Amygdala (tissue), 56 donors: ENCODE results near the gene RBPMS2.

Source experiments
- DNase-seq, 56 donors: peaks; one replicate each; lab custom pipeline; 2025; lab: John Stamatoyannopoulos, UW

The RBPMS2 gene

GRCh38 chr15:64732156-64732860 lies 43.1 kb downstream of the RBPMS2 start:
- DNase-seq = no peak

DNA sequence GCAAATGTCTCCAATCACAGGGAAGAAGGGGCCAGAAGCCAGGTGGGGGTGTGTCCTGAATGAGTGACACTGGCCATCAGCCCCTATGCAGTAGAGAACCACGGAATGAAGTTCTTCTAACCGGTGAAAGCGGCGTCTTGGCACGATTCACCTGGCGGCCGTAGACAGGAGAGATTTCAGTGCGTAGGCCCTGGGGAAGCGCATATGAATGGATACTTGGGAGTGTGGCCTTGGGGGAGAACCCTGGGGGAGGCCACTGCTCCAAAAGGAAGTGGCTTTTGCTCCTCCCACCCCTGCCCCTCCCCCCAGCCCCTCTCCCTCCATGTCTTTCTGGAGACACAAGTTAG lies 43.6 kb downstream of the RBPMS2 start:
- DNase-seq = no peak

- DNase-seq = peak in 51 of 56 donors; percentile 8 to 86 (median 54)
Observed at GRCh38 chr15:64731012-64731804, 44.2 kb downstream of the RBPMS2 start.

DNA sequence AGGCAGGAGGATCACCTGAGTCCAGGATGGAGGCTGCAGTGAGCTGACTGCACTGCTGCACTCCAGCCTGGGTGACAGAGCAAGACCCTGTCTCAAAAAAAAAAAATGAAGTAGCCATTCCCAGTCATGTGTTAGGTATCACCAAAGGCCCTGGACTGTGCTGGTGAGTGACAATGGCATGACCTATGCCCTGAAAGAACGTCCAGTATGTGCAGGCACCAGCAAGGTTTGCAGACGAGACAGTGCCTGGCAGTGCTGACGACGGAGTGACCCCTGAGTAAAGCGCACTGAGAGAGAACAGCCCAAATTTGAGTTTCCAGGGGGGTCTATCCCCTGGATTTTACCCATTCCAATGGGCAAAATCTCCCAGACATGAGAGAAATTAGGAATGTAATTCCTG lies 45.2 kb downstream of the RBPMS2 start:
- DNase-seq = no peak

DNA sequence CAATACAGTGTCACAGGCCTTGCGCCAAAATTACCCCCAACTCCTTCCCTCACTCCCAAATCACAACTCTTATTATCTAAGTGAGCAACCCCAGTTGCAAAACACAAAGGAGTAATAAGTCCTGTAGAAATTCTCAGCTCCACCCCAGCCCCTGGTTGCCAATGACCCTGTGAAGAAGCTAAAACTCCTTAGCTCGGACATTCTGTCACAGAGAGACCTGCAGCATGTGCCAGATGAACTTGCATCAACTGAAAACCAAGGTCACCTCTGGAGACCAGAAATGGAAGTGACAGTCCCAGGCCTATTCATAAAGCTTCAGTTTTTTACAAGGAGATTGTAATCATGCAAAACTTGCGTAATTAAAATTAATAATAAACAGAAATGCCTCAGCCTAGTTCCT lies 55.2 kb downstream of the RBPMS2 start:
- no peak for DNase-seq

- DNase-seq = peak in 2 of 56 donors; percentile 16 to 27
Observed at GRCh38 chr15:64717735-64718495, 57.5 kb downstream of the RBPMS2 start.

DNA sequence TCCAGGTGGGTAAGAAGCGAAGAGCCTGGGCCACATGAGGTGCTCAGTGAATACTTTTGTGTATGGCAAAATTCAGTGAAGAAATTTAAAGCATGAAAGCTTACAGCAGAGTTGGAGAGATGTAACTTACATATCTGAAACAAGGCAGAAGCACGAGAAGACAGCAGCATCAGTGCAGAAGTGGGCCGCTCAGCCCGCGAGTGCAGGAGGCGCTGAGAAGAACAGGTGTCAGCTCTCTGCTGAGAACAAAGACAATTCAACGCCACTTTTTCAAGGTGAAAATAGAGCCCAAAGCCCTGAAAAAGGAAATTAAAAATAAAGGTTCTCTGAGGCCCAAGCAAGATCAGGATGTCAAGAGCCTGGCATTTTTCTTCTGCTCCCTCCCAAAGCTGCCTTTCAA lies 58.3 kb downstream of the RBPMS2 start:
- DNase-seq = no peak

DNA sequence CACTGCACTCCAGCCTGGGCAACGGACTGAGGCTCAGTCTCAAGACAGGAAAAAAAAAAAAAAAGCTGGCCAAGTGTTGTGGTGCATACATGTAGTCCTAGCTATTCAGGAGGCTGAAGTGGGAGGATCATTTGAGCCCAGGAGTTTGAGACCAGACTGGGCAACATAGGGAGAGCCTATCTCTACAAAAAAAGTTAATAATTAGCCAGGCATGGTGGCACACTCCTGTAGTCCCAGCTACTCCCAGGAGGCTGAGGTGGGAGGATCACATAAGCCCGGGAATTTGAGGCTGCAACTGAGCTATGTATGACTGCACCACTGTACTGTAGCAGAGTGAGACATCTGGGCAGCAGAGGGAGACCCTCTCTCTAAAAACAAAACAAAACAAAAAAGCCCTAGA lies 58.9 kb downstream of the RBPMS2 start:
- DNase-seq = no peak

- DNase-seq = no peak
Observed at GRCh38 chr15:64713592-64713991, 61.8 kb downstream of the RBPMS2 start.

DNA sequence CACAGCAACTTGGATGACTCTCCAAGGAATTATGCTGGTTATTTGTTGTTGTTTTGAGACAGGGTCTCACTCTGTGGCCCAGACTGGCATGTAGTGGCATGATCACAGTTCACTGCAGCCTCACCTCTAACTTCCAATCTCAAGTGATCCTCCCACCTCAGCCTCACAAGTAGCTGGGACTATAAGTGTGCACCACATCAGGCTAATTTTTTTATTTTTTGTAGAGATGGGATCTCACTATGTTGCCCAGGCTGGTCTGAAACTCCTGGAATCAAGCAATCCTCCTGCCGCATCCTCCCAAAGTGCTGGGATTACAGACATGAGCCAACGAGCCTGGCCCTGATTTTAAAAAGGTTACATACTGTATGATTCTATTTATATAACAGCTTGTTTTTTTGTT lies 63.0 kb downstream of the RBPMS2 start:
- DNase-seq = no peak

DNA sequence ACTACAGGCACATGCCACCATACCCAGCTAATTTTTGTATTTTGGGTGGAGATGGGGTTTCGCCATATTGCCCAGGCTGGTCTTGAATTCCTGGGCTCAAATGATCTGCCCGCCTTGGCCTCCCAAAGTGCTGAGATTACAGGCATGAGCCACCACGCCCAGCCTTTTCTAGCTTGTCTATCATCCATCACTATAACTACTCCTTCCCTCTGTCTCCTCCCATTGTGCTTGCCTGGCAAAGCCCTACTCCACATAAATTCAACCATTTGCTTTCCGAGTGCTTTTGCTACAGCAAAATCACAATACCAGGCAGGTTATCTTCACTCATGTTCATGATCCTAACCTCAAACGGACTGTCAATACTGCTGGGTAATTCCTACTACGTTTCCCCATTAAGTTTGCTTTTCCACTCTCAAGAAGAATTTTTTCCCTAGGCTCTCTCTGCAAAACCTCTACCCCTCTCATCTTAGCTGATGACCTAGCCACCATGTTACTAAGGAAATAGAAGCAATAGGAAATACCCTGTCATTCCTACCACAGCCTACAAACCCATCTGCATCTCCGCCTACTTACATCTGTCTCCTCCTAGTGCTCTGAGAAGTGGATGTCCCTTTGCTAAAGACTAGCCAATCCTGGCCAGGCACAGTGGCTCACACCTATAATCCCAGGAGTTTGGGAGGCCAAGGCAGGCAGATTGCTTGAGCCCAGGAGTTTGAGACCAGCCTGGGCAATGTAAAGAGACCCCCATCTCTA lies 64.5 kb downstream of the RBPMS2 start:
- peak in 2 of 56 donors; percentile 20 to 26 for DNase-seq

DNA sequence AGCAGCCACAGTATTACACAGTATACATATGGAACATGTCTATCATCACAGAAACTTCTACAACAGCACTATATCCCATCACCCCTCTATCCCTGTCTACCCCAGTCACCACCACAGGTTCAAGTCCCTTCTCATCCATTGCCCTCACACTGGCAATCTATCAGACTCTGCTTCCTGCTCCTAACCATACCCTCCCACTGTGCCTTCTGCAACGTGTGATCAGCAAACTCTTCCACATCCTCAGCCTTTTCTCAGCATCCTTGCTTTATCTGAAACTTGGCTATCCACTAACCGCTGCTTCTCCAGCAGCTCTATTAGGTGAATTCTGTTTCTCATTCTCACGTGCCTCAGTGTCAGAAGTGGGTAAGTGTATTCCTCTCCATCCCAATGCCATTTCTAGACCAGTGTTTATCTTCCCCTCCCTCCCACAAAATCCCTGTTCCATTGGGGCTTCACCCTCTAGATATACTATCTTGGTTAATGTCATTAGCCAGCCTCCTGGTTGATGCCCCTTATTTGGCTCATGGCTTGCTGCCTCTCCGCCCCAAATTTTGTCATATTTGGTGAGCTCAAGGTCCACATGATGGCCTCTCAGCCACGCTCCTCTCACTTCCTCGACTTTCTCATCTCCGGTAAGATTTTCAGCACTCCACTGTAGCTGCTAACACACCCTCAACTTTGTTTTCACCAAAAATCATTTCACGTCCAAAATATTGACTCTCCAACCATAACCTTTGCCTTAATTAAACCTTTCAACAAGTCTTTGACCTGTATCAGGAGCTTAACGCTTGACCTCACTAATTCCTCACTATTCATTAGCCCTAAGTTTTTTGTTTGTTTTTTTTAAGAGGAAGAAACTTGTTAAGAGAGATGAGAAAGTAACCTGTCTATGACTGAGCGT lies 69.1 kb downstream of the RBPMS2 start:
- DNase-seq = no peak

DNA sequence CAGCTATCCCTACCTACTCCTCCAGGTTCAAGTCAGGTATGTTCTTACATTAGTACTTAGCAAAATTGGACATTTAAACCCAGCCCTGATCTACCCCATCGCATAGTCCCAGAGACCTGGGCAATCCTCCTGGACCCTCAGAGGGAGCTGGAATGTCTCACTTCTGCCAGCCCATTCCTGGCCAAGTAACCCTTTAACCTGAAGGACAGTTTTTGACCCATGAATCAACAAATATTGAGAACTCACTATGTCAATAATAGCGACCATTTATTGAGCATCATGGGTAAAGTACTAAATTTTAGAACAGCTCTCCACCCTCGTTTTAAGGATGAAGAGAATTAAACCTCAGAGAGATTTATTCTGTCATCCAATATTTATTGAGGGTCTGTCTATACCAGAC lies 70.4 kb downstream of the RBPMS2 start:
- no peak for DNase-seq

DNA sequence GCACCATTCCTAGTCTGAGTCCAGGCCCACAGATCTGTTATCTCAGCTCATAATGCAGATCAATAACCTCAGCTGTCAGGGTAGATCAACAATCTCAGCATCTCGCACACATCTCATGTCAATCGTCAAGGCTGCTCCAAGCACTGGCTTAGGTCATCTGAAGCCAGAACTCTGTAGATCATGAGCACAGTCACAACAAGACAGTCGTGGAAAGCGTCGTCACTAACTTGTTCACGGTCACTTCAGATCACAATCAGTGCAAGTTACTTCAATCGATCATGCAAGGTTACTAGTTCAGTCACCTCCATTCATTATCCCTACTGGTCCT lies 71.8 kb downstream of the RBPMS2 start:
- no peak for DNase-seq

DNA sequence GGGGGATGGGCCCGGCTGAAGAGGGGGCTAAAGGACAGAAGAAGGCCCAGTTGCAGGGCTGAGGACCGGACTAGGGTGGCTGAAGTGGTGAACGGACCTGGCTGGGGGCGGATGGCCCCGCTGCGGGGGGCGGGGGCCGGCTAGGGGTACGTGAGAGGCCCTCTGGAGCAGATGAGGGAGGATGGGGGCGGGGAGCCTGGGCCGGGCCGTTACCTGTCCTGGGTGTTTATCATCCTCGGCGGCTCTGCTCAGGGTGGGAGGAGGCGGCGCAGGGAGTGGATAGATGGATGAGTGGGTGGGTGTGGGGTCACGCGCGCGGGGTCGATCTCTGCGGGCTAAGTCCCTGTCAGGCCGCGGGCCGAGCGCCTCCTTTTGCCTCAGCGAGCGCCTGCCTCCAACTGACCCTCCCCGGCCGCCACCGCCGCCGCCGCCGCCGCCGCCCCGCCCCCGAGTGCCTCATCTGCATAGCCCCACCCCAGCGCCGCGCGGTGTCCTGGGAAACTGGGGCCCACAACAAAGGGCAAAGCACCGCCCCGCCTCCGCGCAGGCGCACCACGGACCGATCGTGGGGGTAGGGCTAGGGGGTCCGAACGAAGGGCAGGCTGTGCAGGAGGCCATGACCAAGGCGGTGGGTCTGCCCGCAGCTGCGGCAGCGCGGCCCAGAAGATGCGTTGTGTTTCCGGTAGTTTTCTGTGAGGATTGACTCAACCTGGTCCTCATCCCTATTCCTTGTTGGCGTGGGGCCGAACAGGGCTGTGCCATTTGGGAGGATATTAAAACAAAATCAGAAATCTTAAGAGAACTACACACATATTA lies 72.4 kb downstream of the RBPMS2 start:
- DNase-seq = peak; percentile 79 to 99 (median 96)

DNA sequence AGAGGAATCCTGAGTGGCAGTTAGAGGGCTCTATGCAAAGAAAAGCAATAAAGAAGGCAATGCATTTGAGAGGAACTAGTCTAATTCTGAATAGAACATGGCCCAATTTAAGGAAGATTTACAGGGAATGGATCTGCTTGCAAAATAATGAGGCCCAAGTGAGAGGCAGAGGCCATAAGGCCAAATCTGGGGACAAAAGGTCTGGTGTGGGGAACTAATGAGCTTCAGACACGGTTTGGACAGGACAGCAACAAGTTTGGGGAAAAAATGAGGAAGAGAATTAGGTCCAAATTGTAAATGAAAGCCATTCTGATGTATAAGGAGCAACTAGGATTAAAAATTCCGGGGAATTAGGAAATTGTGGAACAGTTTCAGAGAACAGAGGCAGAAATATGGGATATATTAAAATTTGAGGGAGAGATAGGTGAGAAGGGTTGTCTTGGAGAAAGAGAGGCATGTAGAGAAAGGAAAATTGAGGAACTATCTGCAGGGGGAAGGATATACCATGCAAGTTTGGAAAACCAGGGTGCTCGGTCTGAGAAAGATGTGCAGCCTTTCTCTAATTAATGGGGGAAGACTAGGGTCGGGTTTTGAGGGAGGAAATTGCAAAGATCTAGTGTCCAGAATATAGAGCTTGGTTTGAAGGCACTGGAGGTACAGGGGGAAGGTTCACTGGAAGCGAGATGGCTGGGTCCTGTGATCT lies 73.8 kb downstream of the RBPMS2 start:
- no peak for DNase-seq

GRCh38 chr15:64701051-64701450 lies 74.3 kb downstream of the RBPMS2 start:
- no peak for DNase-seq

GRCh38 chr15:64699751-64700388 lies 75.5 kb downstream of the RBPMS2 start:
- DNase-seq = peak in 20 of 56 donors; percentile 10 to 70 (median 38)
